OCI-LY1 (cell line): Measurements from ENCODE around the gene TASL.

ENCODE experiments used
- CTCF ChIP-seq: fragments of 200-600 bp; sonication (generic), shearing (Covaris generic); IDR thresholded peaks from 2 replicates; pipeline ENCODE4 v1.5.1; 2017; ENCODE audit warnings: mild to moderate bottlenecking, antibody characterized with exemption, low read length, moderate library complexity, mixed read lengths
- EZH2 ChIP-seq: fragments of 200-600 bp; sonication (generic), shearing (Covaris generic); IDR thresholded peaks from 2 replicates; pipeline ENCODE4 v1.8.0; 2017; ENCODE audit warnings: borderline replicate concordance, mixed run types, mild to moderate bottlenecking, antibody characterized with exemption, low read length, moderate library complexity, mixed read lengths

GRCh38 chrX:30618160-30618765, 40.7 kb upstream of the TASL start:
- peak; percentile 43 for TF ChIP-seq CTCF
- TF ChIP-seq EZH2 = no peak
